ENCODE measurements around the gene OTOP2. TPM values are rescaled to one million over a fixed set of nuclear protein-coding genes. Genes with fewer than 3 reads are reported as not detected.
"Not testable (repeated sequence)": the region's sequence is repeated elsewhere in the genome, so short reads cannot be mapped to it uniquely, and the experiment has no call there.

OTOP2 gene
- total RNA-seq, 1 donor from 2014 or later, result not detected

GRCh38 chr17:74970395-74970794 lies 46.3 kb downstream of the OTOP2 start:
- no peak for DNase-seq (ENCODE audit: low spot score)

GRCh38 chr17:74971069-74971841 lies 47.2 kb downstream of the OTOP2 start:
- DNase-seq (ENCODE audit: low spot score), result no peak

DNA sequence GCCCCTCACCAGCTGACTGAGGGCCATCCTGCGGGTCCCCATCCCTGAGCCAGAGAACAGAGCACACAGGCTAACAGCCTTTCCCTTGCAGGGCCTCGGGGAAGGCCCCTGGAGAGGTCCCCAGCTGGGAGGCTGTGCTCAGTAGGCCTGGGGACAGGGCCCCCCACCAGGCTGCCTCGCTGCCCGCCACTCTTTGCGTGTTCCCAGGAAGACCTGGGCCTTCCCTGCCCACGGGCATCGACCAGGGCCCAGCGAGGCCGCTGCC lies 47.7 kb downstream of the OTOP2 start:
- DNase-seq (ENCODE audit: low spot score), result no peak

GRCh38 chr17:74972107-74972972 lies 48.3 kb downstream of the OTOP2 start, which contains the start of gene HID1:
Gene HID1 (minus strand): TSS chr17:74972759. CDS start chr17:74972656, 103 bp downstream.
- DNase-seq (ENCODE audit: low spot score), result no peak

DNA sequence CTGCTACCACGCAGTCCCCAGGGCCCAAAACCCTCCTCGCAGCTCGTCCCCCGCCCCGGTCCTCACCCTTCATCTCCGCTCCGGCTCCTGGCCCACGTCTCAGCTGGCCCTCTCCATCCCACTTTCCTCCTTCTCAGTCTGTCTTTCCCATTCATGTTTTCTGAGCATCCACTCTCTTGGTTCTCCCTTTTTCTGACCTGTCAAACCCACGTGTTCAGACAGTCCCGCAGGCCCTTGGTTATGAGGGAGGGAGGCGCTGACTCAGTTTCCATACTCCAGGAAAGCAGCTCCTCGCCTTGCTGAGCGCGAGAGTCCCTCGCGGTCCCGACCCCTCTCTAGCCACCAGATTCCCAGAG lies 48.9 kb downstream of the OTOP2 start:
- DNase-seq (ENCODE audit: low spot score), result no peak

DNA sequence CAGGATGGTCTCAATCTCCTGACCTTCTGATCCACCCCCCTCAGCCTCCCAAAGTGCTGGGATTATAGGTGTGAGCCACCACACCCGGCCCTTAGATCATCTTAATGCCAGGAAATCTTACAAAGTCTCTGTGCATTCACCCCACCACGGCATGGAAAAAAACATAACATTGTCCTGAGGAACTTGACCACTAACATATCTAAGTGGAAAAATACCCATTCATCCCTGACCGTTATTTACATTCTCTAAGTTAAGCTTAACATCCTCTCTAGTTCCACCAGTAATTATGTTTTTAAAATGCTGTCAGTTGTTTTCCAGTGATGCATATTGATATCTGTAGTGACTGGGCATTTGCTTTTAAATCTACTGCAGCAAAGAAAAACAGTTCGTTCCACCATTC lies 51.9 kb downstream of the OTOP2 start:
- DNase-seq (ENCODE audit: low spot score), result no peak

- no peak for DNase-seq (ENCODE audit: low spot score)
Measured at GRCh38 chr17:74977802-74978201, 53.7 kb downstream of the OTOP2 start.

- DNase-seq (ENCODE audit: low spot score), result no peak
Measured at GRCh38 chr17:74978240-74978639, 54.2 kb downstream of the OTOP2 start.

DNA sequence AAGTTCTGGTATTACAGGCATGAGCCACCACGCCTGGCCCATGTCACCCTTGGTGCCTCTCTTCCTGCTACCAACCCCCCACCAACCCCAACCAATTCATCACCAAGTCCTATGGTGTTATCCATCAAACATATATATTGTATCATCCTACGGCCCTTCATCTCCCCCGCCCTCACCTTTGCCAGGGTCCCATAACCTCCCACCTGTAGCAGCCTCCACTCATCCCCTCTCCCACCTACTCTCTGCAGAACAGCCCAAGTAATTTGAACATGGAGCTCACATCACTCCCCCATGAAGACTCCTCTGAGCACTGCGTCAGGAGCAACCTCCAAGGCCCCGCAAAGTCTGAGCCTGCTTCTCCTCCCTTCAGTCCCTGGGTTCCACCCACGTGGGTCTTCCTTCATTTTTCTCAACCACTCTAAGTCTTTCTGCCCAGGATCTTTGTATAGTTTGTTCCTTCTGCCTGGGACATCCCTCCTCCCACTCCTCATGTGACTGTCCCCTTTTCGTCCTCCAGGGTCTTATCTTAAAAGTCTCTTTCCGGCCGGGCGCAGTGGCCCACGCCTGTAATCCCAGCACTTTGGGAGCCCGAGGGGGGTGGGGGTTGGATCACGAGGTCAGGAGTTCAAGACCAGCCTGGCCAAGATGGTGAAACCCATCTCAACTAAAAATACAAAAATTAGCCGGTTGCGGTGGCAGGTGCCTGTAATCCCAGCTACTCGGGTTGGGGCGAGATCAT lies 55.5 kb downstream of the OTOP2 start:
- DNase-seq (ENCODE audit: low spot score), result no peak

DNA sequence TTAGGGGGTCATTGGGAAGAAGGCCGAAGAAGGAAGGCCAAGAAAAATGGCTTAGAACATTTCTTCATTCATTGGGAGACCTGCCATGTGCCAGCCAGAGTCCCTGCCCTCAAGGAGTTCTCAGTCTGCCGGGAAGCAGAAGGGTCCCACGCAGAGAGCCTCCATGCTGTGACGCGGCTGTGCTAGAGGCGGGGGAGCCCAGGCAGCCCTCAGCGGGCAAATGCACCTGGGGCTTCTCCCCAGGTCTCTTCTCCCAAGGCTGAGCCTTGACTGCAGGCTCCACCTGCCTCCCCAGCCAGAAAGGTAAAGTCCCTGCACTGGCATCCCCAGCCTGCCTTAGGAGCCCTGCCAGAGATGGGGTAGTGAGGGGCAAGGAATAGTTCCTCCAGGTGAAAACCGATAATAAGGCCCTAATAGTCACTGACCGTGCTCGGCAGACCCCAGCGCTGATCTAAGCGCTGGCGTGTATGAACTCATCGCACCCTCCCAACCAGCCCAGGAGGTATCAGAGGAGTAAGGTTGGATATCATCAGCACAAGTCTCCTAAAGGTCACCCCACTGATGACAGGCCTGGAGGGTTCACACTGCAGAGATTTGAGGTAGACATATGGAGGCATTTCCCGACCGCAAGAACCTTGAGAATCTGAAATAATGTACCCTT lies 57.4 kb downstream of the OTOP2 start:
- no peak for DNase-seq (ENCODE audit: low spot score)

GRCh38 chr17:74981979-74982662 lies 58.0 kb downstream of the OTOP2 start:
- no peak for DNase-seq (ENCODE audit: low spot score)

DNA sequence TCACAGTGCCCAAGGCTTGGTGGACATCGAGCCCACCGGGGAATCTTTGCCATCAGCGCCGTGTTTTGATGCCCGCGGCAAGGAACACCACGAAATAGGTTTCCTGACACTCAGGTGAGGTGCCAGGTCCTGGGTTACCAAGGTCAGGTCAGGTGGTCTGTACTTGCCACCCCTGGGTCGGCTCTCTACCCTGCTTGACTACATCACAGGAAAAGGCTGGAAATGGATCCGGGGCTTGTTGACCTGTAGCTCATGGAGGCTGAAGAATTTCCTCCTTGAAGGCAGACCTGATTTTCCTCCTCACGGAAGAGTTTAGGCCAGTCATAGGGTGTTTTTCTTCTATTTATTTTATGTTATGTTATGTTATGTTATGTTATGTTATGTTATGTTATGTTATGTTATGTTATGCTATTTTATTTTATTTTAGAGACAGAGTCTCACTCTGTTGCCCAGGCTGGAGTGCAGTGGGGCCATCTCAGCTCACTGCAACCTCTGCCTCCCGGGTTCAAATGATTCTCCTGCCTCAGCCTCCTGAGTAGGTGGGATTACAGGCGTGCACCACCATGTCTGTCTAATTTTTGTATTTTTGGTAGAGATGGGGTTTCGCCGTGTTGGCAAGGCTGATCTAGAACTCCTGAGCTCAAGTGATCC lies 58.7 kb downstream of the OTOP2 start:
- DNase-seq (ENCODE audit: low spot score), result not testable (repeated sequence)

Other genes with a start within 250 kb of the OTOP2 start
- gene CD300LF, start 211.3 kb upstream of the OTOP2 start, total RNA-seq, result 2.8 TPM
- 1.3 TPM for gene RAB37, start 187.0 kb upstream of the OTOP2 start, total RNA-seq
- gene NHERF1, start 175.6 kb upstream of the OTOP2 start, total RNA-seq, result 13.9 TPM
- 37.8 TPM for gene NAT9, start 147.9 kb upstream of the OTOP2 start, total RNA-seq
- gene GRIN2C, start 64.4 kb upstream of the OTOP2 start, total RNA-seq, result 0.45 TPM
- 5.2 TPM for gene FDXR, start 51.3 kb upstream of the OTOP2 start, total RNA-seq
- not detected for gene FADS6, start 30.6 kb upstream of the OTOP2 start, total RNA-seq
- gene USH1G, start 1.0 kb upstream of the OTOP2 start, total RNA-seq, result not detected
- gene OTOP3, start 11.6 kb downstream of the OTOP2 start, total RNA-seq, result not detected
- 14.4 TPM for gene HID1, start 48.5 kb downstream of the OTOP2 start, total RNA-seq
- 29.9 TPM for gene CDR2L, start 63.4 kb downstream of the OTOP2 start, total RNA-seq
- gene MRPL58, start 88.4 kb downstream of the OTOP2 start, total RNA-seq, result 26.4 TPM
- 310 TPM for gene ATP5PD, start 122.7 kb downstream of the OTOP2 start, total RNA-seq
- 34.7 TPM for gene KCTD2, start 123.0 kb downstream of the OTOP2 start, total RNA-seq
- gene SLC16A5, start 163.7 kb downstream of the OTOP2 start, total RNA-seq, result 12.3 TPM
- gene ARMC7, start 185.7 kb downstream of the OTOP2 start, total RNA-seq, result 7.9 TPM
- 33.5 TPM for gene NT5C, start 207.5 kb downstream of the OTOP2 start, total RNA-seq
- 28.6 TPM for gene JPT1, start 230.2 kb downstream of the OTOP2 start, total RNA-seq